ENCODE results near the gene FHOD3. TPM values are rescaled to one million over a fixed set of nuclear protein-coding genes. Genes with fewer than 3 reads are reported as not detected.

Gene FHOD3
- total RNA-seq, 1 experiment from 2014 or later = 22.7 TPM

DNA sequence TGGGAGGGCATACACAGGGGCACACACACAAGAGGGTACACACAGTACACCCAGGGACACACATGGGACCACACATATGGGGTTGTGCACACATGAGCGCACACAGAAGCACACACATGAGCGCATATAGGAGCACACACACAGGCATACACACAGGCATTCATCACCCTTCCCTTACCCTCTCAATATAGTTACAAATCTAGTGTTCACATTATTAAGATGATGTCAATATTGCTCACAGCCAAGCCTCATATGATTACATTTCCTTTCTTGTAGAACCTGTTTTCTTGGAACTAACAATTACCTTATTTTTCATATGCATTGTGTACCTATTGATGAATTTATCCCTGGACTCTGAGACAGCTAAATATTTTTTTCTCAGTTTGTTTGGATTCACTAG lies 156.7 kb downstream of the FHOD3 start:
- POLR2A ChIA-PET = no interaction called here

DNA sequence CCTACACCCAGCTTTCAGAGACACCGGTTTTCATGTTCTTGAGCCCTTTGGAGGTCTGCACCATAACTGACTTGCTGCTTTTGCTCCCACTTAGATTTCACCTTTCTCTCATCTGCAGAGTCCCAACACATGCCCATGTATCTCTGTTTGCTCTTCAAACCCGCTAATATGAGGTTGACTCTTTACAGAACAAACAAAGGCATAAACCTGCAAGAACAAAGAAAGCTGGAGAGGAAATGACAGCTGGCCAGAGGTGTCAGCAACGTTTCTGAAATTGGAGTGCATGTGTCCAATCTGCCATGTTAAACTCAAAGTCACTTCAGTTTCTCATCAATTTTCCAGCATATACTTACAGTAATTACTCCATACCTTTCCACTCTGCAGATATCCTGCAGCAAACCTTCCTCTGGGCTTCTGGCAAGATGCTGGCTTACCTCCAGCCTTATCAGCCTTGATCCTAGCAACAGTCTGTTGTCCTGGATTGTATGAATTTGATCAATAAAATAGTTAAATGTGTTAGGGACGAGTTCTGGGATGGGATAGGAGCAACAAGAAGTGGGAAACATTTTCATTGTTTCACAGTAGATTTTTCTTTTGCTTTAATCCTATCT lies 157.4 kb downstream of the FHOD3 start:
- no peaks in the 10 kb centered on the region for H3K27me3 ChIP-seq (ENCODE audit: control insufficient read depth, insufficient read depth, low read length)
- ATAC-seq (no peak), DNase-seq (ENCODE audit: low read depth, low spot score) (no peak)
- intact Hi-C loops (cut with micrococcal nuclease; ENCODE audit: unreplicated experiment) (no loop called here), in situ Hi-C loops (cut with HindIII; ENCODE audit: low pct_unique_long_range_greater_than_20kb, low sequenced_read_pairs) (no loop called here)
- H3K4me3 ChIP-seq (ENCODE audit: low read depth in 2 of 2, low read length in 2 of 2) = no peak overlapping the region
- ChIA-PET POLR2A (no interaction called here), CTCF (no interaction called here)
- no TSS peak for BruUV-seq (replicated peaks)
- peaks cover 5% of the 10 kb centered on the region for H3K4me1 ChIP-seq (ENCODE audit: control insufficient read depth, insufficient read depth, low read length)
- no peak overlapping the region for H3K27ac ChIP-seq (ENCODE audit: low read length)
- TF ChIP-seq, protein P1, sequence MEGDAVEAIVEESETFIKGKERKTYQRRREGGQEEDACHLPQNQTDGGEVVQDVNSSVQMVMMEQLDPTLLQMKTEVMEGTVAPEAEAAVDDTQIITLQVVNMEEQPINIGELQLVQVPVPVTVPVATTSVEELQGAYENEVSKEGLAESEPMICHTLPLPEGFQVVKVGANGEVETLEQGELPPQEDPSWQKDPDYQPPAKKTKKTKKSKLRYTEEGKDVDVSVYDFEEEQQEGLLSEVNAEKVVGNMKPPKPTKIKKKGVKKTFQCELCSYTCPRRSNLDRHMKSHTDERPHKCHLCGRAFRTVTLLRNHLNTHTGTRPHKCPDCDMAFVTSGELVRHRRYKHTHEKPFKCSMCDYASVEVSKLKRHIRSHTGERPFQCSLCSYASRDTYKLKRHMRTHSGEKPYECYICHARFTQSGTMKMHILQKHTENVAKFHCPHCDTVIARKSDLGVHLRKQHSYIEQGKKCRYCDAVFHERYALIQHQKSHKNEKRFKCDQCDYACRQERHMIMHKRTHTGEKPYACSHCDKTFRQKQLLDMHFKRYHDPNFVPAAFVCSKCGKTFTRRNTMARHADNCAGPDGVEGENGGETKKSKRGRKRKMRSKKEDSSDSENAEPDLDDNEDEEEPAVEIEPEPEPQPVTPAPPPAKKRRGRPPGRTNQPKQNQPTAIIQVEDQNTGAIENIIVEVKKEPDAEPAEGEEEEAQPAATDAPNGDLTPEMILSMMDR (IDR thresholded peaks at IDR 0.05) = no peak
- TF ChIP-seq SIN3A (IDR thresholded peaks at IDR 0.05; ENCODE audit: borderline replicate concordance, insufficient read depth, low read depth, low read length) (no peak), POLR2AphosphoS5 (IDR thresholded peaks at IDR 0.05; ENCODE audit: low read depth, low read length) (no peak), TCF7L2 (IDR thresholded peaks at IDR 0.05; ENCODE audit: low read depth, low read length) (no peak)
- TF ChIP-seq, protein P2, sequence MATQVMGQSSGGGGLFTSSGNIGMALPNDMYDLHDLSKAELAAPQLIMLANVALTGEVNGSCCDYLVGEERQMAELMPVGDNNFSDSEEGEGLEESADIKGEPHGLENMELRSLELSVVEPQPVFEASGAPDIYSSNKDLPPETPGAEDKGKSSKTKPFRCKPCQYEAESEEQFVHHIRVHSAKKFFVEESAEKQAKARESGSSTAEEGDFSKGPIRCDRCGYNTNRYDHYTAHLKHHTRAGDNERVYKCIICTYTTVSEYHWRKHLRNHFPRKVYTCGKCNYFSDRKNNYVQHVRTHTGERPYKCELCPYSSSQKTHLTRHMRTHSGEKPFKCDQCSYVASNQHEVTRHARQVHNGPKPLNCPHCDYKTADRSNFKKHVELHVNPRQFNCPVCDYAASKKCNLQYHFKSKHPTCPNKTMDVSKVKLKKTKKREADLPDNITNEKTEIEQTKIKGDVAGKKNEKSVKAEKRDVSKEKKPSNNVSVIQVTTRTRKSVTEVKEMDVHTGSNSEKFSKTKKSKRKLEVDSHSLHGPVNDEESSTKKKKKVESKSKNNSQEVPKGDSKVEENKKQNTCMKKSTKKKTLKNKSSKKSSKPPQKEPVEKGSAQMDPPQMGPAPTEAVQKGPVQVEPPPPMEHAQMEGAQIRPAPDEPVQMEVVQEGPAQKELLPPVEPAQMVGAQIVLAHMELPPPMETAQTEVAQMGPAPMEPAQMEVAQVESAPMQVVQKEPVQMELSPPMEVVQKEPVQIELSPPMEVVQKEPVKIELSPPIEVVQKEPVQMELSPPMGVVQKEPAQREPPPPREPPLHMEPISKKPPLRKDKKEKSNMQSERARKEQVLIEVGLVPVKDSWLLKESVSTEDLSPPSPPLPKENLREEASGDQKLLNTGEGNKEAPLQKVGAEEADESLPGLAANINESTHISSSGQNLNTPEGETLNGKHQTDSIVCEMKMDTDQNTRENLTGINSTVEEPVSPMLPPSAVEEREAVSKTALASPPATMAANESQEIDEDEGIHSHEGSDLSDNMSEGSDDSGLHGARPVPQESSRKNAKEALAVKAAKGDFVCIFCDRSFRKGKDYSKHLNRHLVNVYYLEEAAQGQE (IDR thresholded peaks at IDR 0.05; ENCODE audit: insufficient read depth in 1 of 2, low read depth in 2 of 2, low read length in 1 of 2) = no peak
- H3K36me3 ChIP-seq (ENCODE audit: control insufficient read depth, insufficient read depth, low read length) = no peaks in the 10 kb centered on the region
- no peaks in the 10 kb centered on the region for H3K9me3 ChIP-seq (ENCODE audit: control insufficient read depth, insufficient read depth, low read depth, low read length)

More for the DNA sequence above, 156.7 kb downstream of the FHOD3 start:
- Histone ChIP-seq H3K27me3 (ENCODE audit: control insufficient read depth, insufficient read depth, low read length) (no peaks in the 10 kb centered on the region), H3K36me3 (ENCODE audit: control insufficient read depth, insufficient read depth, low read length) (no peaks in the 10 kb centered on the region), H3K27ac (ENCODE audit: low read length) (no peak overlapping the region), H3K9me3 (ENCODE audit: control insufficient read depth, insufficient read depth, low read depth, low read length) (no peaks in the 10 kb centered on the region), H3K4me1 (ENCODE audit: control insufficient read depth, insufficient read depth, low read length) (peaks cover 4% of the 10 kb centered on the region; the same call in 1 of the 2 replicates), H3K4me3 (ENCODE audit: low read depth in 2 of 2, low read length in 2 of 2) (no peak overlapping the region)
- ATAC-seq = no peak
- CTCF ChIA-PET = no interaction called here
- TF ChIP-seq, protein P2 (IDR thresholded peaks at IDR 0.05; ENCODE audit: insufficient read depth in 1 of 2, low read depth in 2 of 2, low read length in 1 of 2) = no peak
- TF ChIP-seq POLR2AphosphoS5 (IDR thresholded peaks at IDR 0.05; ENCODE audit: low read depth, low read length) (no peak), TCF7L2 (IDR thresholded peaks at IDR 0.05; ENCODE audit: low read depth, low read length) (no peak), SIN3A (IDR thresholded peaks at IDR 0.05; ENCODE audit: borderline replicate concordance, insufficient read depth, low read depth, low read length) (no peak)
- TF ChIP-seq, protein P1 (IDR thresholded peaks at IDR 0.05) = no peak
- in situ Hi-C loops (cut with HindIII; ENCODE audit: low pct_unique_long_range_greater_than_20kb, low sequenced_read_pairs) = no loop called here
- BruUV-seq (replicated peaks) = no TSS peak
- intact Hi-C loops (cut with micrococcal nuclease; ENCODE audit: unreplicated experiment) = no loop called here
- DNase-seq (ENCODE audit: low read depth, low spot score) = no peak

All from Panc1 (cell line).